GM10266 (cell line): ENCODE results near the gene SYT1.
"Not testable (repeated sequence)": the region's sequence is repeated elsewhere in the genome, so short reads cannot be mapped to it uniquely, and the experiment has no call there.

ENCODE experiments used
- DNase-seq: peaks from one replicate; pipeline ENCODE4 v3.0.0; 2012; ENCODE audit errors: extremely low spot score
- CTCF ChIP-seq: IDR thresholded peaks from 2 replicates; pipeline ENCODE4 v1.5.1; 2012; ENCODE audit warnings: mild to moderate bottlenecking, low read depth; ENCODE audit not compliant: control insufficient read depth, insufficient read depth; ENCODE audit errors: missing control alignments

Gene SYT1

GRCh38 chr12:78864403-78864869 lies at the start of gene SYT1:
Gene SYT1 (plus strand): TSS chr12:78864774.
- DNase-seq = peak; percentile 9
- TF ChIP-seq CTCF = no peak

- TF ChIP-seq CTCF = no peak
- no peak for DNase-seq
Measured at GRCh38 chr12:78818487-78818886, 46.1 kb upstream of the SYT1 start.

GRCh38 chr12:78820946-78821345 lies 43.6 kb upstream of the SYT1 start:
- no peak for TF ChIP-seq CTCF
- no peak for DNase-seq

- no peak for DNase-seq
- no peak for TF ChIP-seq CTCF
Measured at GRCh38 chr12:78824918-78825317, 39.7 kb upstream of the SYT1 start.

GRCh38 chr12:78829690-78830089 lies 34.9 kb upstream of the SYT1 start:
- DNase-seq = no peak
- TF ChIP-seq CTCF = no peak

GRCh38 chr12:78835493-78835892 lies 29.1 kb upstream of the SYT1 start:
- TF ChIP-seq CTCF = no peak
- no peak for DNase-seq

- DNase-seq = not testable (repeated sequence)
Measured at GRCh38 chr12:78840518-78841019, 24.0 kb upstream of the SYT1 start.

- DNase-seq = no peak
- no peak for TF ChIP-seq CTCF
Measured at GRCh38 chr12:78853231-78853630, 11.3 kb upstream of the SYT1 start.
